Keratinocyte (primary cell): ENCODE measurements around the gene MRGPRX3. TPM values are rescaled to one million over a fixed set of nuclear protein-coding genes. Genes with fewer than 3 reads are reported as not detected.
"Not testable (repeated sequence)": the region's sequence is repeated elsewhere in the genome, so short reads cannot be mapped to it uniquely, and the experiment has no call there.

ENCODE experiments used
- DNase-seq: peaks from one replicate; pipeline ENCODE4 v3.0.0-alpha.2; 2011; ENCODE audit warnings: low read depth, missing footprints, low spot score
- FAIRE-seq: peaks from 2 replicates; lab custom pipeline; 2011; peaks lifted over from hg19 to GRCh38; lab: Jason Lieb, UNC
- H2AFZ ChIP-seq: 2 replicates; pipeline ENCODE4 v1.6.0; 2012; ENCODE audit warnings: low read length, control low read depth, inconsistent platforms; ENCODE audit not compliant: control insufficient read depth
- H3K27ac ChIP-seq: 2 replicates; pipeline ENCODE4 v1.5.1; 2011; ENCODE audit warnings: low read length; ENCODE audit not compliant: control insufficient read depth, insufficient read depth
- H3K27me3 ChIP-seq: 3 replicates; pipeline ENCODE4 v1.6.0; 2011; ENCODE audit warnings: low read length; ENCODE audit not compliant: control insufficient read depth, insufficient read depth; ENCODE audit errors: extremely low read depth
- H3K36me3 ChIP-seq, 2 experiments: 2 replicates in 1 of 2; 3 replicates in 1 of 2; pipeline ENCODE4 v1.5.1; 2011; ENCODE audit warnings: low read length in 2 of 2, mild to moderate bottlenecking in 1 of 2; ENCODE audit not compliant: control insufficient read depth in 2 of 2, insufficient read depth in 2 of 2; ENCODE audit errors: extremely low read depth in 1 of 2
- H3K4me1 ChIP-seq: 3 replicates; pipeline ENCODE4 v1.5.1; 2011; ENCODE audit warnings: low read length; ENCODE audit not compliant: control insufficient read depth, insufficient read depth; ENCODE audit errors: extremely low read depth
- H3K4me2 ChIP-seq: 3 replicates; pipeline ENCODE4 v1.6.0; 2011; ENCODE audit warnings: low read depth, low read length; ENCODE audit not compliant: control insufficient read depth, insufficient read depth; ENCODE audit errors: extremely low read depth
- H3K4me3 ChIP-seq, 3 experiments: fragments of 200-600 bp in 1 of 3; sonication (generic) in 1 of 3; 2 replicates in 2 of 3; 3 replicates in 1 of 3; pipeline ENCODE4 v1.5.1; 2011 to 2016; ENCODE audit warnings: low read length in 3 of 3, mild to moderate bottlenecking in 3 of 3, control low read depth in 2 of 3, inconsistent platforms in 1 of 3, low read depth in 1 of 3, mixed read lengths in 1 of 3, mixed run types in 1 of 3, moderate library complexity in 1 of 3; ENCODE audit not compliant: control insufficient read depth in 2 of 3, insufficient read depth in 2 of 3; ENCODE audit errors: extremely low read depth in 1 of 3
- H3K79me2 ChIP-seq: 2 replicates; pipeline ENCODE4 v1.6.0; 2012; ENCODE audit warnings: low read length; ENCODE audit not compliant: control insufficient read depth, insufficient read depth
- H3K9ac ChIP-seq: 3 replicates; pipeline ENCODE4 v1.6.0; 2011; ENCODE audit warnings: low read length; ENCODE audit not compliant: control insufficient read depth, insufficient read depth; ENCODE audit errors: extremely low read depth
- H3K9me1 ChIP-seq: 3 replicates; pipeline ENCODE4 v1.6.0; 2011; ENCODE audit warnings: low read length; ENCODE audit not compliant: control insufficient read depth, insufficient read depth; ENCODE audit errors: extremely low read depth
- H3K9me3 ChIP-seq: 2 replicates; pipeline ENCODE4 v1.5.1; 2012; ENCODE audit warnings: low read depth, low read length; ENCODE audit not compliant: control insufficient read depth
- H4K20me1 ChIP-seq: 3 replicates; pipeline ENCODE4 v1.6.0; 2011; ENCODE audit warnings: low read length; ENCODE audit not compliant: control insufficient read depth, insufficient read depth; ENCODE audit errors: extremely low read depth
- EZH2 ChIP-seq: IDR thresholded peaks from one replicate; pipeline ENCODE4 v1.6.1; 2012; ENCODE audit warnings: inconsistent platforms, mild to moderate bottlenecking, low read length, moderate library complexity
- dilution Hi-C: fragments of 300-500 bp; cut with MboI; formaldehyde crosslinking; loops from one replicate; pipeline ENCODE4 v1.7.0; 2020; ENCODE audit warnings: low sequenced_read_pairs; ENCODE audit not compliant: extremely low pct_ligation_motif_present
- polyA plus RNA-seq, 5 experiments: library from polyadenylated mRNA; depleted of rRNA in 3 of 5; stranded (reverse) in 3 of 5; stranded (forward) in 1 of 5; unstranded in 1 of 5; fragments of >200 nt; gene quantifications; 1 replicate in 1 of 5; 2 replicates in 3 of 5; 3 replicates in 1 of 5; pipeline versions ENCODE4 v1.2.1 to v1.2.3, GENCODE V29; 2011 to 2012; ENCODE audit warnings: missing spikeins in 2 of 5, low read depth in 1 of 5, low replicate concordance in 1 of 5
- TF ChIP-seq, protein P1 (sequence below), 3 experiments: IDR thresholded peaks in 1 of 3; conservative IDR thresholded peaks in 1 of 3; optimal IDR thresholded peaks in 1 of 3; 2 replicates in 2 of 3; 3 replicates in 1 of 3; pipeline versions ENCODE3 to v1.5.1; 2011; ENCODE audit warnings: low read length in 3 of 3, mild to moderate bottlenecking in 3 of 3, moderate library complexity in 2 of 3, control low read depth in 1 of 3, inconsistent platforms in 1 of 3; ENCODE audit not compliant: insufficient read depth in 2 of 3; ENCODE audit errors: extremely low read depth in 1 of 3

MRGPRX3 gene
- polyA plus RNA-seq, 1 donor (not counting 4 experiments of a cell fraction or from before 2014, with no cell fraction given): 2.9 TPM

DNA sequence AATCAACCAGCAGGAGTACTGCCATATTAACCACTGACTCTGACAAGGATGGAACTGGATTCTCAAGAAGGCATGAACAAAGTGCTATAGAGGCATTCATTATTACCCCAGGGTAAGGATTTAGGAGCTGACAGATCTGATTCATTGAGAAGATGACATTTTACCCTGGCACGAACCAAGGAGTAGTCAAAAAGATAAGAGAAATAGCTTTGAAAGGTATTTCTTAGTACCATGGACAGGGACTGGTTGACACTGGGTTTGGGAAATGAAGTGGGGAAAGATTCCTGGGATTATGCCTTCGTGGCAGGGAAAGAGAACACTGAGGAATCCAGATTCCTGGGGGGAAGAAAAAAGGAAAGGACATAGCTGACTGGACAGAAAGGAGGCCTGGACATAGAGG is 21.4 kb upstream of the MRGPRX3 start:
- H2AFZ ChIP-seq: no peak overlapping the region
- H3K9ac ChIP-seq: no peak overlapping the region
- H3K4me3 ChIP-seq: no peak overlapping the region
- no peaks in the 10 kb centered on the region for H3K9me3 ChIP-seq
- H3K27ac ChIP-seq: no peak overlapping the region
- TF ChIP-seq, protein P1, sequence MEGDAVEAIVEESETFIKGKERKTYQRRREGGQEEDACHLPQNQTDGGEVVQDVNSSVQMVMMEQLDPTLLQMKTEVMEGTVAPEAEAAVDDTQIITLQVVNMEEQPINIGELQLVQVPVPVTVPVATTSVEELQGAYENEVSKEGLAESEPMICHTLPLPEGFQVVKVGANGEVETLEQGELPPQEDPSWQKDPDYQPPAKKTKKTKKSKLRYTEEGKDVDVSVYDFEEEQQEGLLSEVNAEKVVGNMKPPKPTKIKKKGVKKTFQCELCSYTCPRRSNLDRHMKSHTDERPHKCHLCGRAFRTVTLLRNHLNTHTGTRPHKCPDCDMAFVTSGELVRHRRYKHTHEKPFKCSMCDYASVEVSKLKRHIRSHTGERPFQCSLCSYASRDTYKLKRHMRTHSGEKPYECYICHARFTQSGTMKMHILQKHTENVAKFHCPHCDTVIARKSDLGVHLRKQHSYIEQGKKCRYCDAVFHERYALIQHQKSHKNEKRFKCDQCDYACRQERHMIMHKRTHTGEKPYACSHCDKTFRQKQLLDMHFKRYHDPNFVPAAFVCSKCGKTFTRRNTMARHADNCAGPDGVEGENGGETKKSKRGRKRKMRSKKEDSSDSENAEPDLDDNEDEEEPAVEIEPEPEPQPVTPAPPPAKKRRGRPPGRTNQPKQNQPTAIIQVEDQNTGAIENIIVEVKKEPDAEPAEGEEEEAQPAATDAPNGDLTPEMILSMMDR (optimal IDR thresholded peaks at IDR 0.05 in 1 of 3, IDR thresholded peaks at IDR 0.05 in 1 of 3, conservative IDR thresholded peaks at IDR 0.05 in 1 of 3; ENCODE audit: extremely low read depth in 1 of 3, insufficient read depth in 2 of 3, low read length in 3 of 3): no peak
- no peak for TF ChIP-seq EZH2
- no peaks in the 10 kb centered on the region for H4K20me1 ChIP-seq
- FAIRE-seq (no peak), DNase-seq (no peak)
- dilution Hi-C loops: no loop called here
- no peak overlapping the region for H3K4me2 ChIP-seq
- H3K4me1 ChIP-seq: peaks cover 9% of the 10 kb centered on the region
- no peaks in the 10 kb centered on the region for H3K9me1 ChIP-seq
- no peaks in the 10 kb centered on the region for H3K36me3 ChIP-seq
- peaks cover 9% of the 10 kb centered on the region for H3K27me3 ChIP-seq
- no peaks in the 10 kb centered on the region for H3K79me2 ChIP-seq

DNA sequence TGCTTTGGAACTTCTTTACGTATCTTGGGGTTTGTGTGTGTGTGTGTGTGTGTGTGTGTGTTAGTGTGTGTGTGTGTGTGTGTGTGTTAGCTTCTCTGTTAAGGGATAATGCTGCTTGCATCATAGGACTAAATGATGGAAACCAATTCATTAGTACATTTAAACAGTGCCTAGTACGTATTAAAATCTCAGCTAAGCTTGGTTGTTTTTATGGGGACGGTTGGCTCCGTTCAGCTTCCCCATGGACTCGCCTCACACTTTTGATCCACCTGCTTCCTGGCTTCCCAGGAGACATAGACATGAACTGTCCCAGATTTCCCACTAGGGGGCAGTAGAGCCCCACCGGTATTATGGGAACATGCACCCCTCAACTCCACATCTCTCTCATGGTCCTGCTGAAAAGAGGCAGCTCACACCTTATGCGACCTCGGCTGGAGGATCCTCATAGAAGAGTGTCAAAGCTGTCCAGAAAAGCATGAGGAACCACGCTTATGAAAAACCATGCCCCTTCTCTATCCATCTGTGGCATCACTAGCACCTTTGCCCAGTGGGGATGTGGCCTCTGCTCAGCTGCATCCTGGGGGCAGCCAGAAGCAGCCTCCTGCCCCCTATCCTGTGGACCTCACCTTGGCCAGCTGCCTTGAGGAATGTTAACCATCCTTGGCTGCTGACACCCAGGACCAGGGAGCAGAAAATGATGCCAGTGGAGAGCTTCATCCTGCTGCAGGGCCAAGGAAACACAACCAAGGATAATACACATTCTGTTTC is 16.8 kb upstream of the MRGPRX3 start:
- H3K27me3 ChIP-seq: peaks cover 9% of the 10 kb centered on the region
- peak; percentile 26 for DNase-seq
- no peak for TF ChIP-seq EZH2
- TF ChIP-seq, protein P1 (optimal IDR thresholded peaks at IDR 0.05 in 1 of 3, IDR thresholded peaks at IDR 0.05 in 1 of 3, conservative IDR thresholded peaks at IDR 0.05 in 1 of 3; ENCODE audit: extremely low read depth in 1 of 3, insufficient read depth in 2 of 3, low read length in 3 of 3): peak; percentile 87 to 90 (median 89)
- H3K9me3 ChIP-seq: no peaks in the 10 kb centered on the region
- peak; percentile 67 for FAIRE-seq
- no peak overlapping the region for H3K4me2 ChIP-seq
- H3K79me2 ChIP-seq: no peaks in the 10 kb centered on the region
- no peak overlapping the region for H2AFZ ChIP-seq
- H3K36me3 ChIP-seq: no peaks in the 10 kb centered on the region
- H3K9ac ChIP-seq: no peak overlapping the region
- H4K20me1 ChIP-seq: no peaks in the 10 kb centered on the region
- H3K27ac ChIP-seq: no peak overlapping the region
- H3K9me1 ChIP-seq: no peaks in the 10 kb centered on the region
- H3K4me1 ChIP-seq: no peaks in the 10 kb centered on the region
- H3K4me3 ChIP-seq: no peak overlapping the region
- dilution Hi-C loops: no loop called here

DNA sequence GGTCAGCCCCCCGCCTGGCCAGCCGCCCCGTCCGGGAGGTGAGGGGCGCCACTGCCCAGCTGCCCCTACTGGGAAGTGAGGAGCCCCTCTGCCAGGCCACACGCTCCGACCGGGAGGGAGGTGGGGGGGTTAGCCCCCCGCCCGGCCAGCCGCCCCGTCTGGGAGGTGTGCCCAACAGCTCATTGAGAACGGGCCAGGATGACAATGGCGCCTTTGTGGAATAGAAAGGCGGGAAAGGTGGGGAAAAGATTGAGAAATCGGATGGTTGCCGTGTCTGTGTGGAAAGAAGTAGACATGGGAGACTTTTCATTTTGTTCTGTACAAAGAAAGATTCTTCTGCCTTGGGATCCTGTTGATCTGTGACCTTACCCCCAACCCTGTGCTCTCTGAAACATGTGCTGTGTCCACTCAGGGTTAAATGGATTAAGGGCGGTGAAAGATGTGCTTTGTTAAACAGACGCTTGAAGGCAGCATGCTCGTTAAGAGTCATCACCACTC is 11.0 kb upstream of the MRGPRX3 start:
- H3K27ac ChIP-seq, H4K20me1 ChIP-seq, H3K9me3 ChIP-seq, H3K9me1 ChIP-seq, dilution Hi-C loops, H3K4me3 ChIP-seq, H3K4me2 ChIP-seq, FAIRE-seq, H3K4me1 ChIP-seq, H3K27me3 ChIP-seq, DNase-seq, H3K9ac ChIP-seq, H3K36me3 ChIP-seq, H3K79me2 ChIP-seq, H2AFZ ChIP-seq: not testable (repeated sequence)
